HG03520 (cell line): Measurements from ENCODE around the gene BMP4.
"Not testable (repeated sequence)": the region's sequence is repeated elsewhere in the genome, so short reads cannot be mapped to it uniquely, and the experiment has no call there.

ENCODE experiments used
- ATAC-seq: cut with Tn5 transposase; IDR thresholded peaks from one replicate; pipeline ENCODE4 v1.9.1; 2021; ENCODE audit warnings: mild to moderate bottlenecking, moderate library complexity; ENCODE audit not compliant: unreplicated experiment

BMP4 gene

DNA sequence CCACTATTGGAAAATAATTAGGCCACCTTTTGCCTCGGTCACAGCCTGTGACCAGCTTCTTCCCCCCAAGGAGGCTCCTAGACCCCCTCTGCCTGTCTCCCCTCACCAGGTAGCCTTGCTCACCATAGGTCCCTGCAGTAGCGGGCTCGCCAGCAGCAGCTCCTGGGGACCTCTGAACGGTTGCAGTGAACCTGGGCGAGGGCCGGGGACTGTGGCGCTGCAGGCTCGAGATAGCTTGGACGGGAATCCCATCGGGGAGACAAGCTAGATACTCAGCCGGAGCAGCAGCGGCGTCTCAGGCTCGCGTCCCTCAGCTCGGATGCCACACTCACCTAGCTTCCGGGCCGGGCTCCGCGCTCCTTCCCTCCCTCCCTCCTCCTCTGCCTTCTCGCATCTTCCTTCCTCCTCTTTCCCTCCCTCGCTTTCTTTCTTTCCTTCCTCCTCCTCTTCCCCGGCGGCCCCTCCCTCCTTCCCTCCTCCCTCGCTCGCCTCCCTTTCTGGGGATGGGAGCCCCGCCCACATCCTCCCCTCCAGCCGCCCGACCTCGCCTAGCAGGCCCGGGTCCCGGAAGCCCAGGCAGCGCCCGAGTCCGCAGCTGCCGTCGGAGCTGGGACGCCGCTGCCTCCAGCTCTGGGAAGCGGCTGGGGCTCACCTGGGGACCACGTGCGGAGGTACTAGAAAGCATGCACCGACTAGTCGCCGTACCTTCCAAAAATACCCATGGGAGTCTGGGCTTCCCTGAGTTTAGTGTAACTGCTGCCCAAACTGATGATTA is at the start of gene BMP4:
TSS of gene BMP4 (minus strand) at position 399 of the 775 bp plus-strand sequence. CDS start 4,603 bp downstream, outside the sequence.
- ATAC-seq, result no peak

- ATAC-seq, result no peak
These were observed 46.4 kb upstream of the BMP4 start for GRCh38 chr14:54003064-54003463.

DNA sequence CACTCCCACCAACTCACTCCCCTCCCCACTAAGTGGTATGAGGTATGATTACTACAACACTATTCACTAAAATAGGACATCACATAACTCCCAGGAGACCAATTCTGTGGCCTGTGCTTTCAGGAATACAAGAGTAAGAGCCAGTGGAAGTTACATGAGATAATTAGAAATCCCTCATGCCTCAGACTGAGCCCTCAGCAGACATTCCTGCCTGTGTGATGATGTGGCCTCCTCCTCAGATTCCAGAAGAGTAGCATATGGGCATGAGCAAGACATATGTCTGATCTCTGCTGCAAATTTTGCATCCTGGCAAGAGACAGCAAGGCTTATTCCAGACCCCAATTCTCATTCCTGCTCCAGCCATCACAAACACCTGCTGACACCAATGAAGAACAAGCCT is 46.0 kb upstream of the BMP4 start:
- ATAC-seq, result no peak

DNA sequence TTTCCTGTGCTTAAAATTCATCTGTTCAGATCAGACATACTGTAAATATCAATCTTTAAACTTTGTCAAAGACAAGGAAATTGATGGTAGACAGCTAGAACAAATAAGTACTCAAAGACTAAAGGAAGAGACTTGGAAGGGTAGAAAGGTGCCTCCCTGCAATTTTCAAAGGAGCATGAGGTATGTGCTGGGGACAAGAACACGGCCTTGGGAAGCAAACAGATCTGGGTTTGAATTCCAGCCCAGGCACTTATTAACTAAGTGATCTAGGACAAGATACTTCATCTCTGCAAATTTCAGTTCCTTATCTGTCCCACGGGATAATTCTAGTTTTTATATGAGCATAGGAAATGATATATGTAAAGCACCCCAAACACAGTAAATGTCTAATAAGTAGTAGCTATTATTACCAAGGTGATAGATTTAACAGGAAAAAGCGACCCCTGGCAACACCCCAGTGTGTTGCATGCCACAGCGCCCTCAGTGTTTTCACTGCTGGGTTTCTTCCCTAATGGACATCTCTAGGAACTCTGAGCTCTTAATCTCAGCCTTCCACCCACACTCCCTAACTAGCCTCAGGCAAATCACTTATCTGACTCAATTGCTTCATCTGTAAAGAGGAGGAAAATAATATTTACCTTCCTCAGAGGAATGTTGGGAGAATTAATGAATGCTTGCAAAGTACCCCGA is 44.7 kb upstream of the BMP4 start:
- no peak for ATAC-seq

- no peak for ATAC-seq
These were observed 43.8 kb upstream of the BMP4 start for GRCh38 chr14:54000341-54000811.

DNA sequence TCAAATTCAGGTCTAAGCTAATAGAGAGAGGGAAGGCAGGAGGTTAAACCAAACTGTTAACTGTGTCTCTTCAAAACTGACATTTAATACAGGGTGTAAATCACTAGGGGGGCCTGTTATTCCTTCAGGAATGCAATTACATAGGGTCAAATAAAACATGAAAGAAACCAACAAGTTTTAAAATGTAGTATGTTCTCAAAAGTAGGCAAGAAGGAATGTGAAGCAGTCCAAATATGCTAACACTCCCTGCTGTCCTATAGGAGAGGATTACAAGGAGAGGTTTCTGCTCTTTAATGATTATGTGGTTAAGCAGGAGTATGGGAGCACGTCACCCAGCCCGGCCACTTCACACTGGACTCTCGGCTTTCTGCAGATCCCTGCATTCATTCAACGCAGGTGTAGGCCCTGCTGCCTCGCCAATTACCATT is 42.5 kb upstream of the BMP4 start:
- no peak for ATAC-seq

- no peak for ATAC-seq
These were observed 39.4 kb upstream of the BMP4 start for GRCh38 chr14:53996041-53996440.

GRCh38 chr14:53993920-53994607 is 37.4 kb upstream of the BMP4 start:
- no peak for ATAC-seq

DNA sequence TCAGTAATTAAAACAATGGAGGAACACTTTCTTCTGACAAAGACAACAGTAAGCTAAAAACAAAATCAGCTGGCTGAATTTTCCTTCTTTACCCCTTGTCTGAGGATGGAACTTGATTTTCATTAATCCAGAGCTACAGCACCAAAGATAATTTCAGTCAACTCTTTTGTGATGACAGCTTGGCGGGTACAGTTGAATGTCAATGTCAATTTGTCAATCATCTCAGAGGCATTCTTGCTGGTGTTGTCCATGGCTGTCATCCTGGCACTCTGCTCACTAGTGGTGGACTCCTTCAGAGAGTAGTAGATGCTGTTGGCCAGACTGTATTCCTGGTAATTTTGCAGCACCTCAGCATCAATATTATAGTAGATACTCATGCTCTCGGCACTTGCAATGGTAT is 34.4 kb upstream of the BMP4 start:
- no peak for ATAC-seq

DNA sequence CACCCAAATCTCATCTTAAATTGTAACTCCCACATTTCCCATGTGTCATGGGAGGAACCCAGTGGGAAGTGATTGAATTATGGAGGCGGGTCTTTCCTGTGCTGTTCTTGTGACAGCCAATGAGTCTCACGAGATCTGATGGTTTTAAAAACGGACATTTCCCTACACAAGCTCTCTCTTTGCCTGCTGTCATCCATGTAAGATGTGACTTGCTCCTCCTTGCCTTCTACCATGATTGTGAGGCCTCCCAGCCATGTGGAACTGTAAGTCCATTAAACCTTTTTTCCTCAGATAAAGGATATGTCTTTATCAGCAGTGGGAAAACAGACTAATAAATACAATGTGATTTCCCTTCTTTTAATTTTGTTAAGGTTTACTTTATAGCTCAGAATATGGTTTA is 30.1 kb upstream of the BMP4 start:
- not testable (repeated sequence) for ATAC-seq

DNA sequence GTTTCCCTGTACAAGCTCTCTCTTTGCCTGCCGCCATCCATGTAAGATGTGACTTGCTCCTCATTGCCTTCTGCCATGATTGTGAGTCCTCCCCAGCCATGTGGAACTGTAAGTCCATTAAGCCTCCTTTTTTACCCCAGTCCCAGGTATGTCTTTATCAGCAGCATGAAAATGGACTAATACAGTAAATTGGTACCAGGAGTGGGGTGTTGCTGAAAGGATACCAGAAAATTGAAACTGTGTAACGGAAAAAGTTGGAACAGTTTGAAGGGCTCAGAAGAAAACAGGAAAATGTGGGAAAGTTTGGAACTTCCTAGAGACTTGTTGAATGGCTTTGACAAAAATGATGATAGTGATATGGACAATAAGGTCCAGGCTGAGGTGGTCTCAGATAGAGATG is 28.3 kb upstream of the BMP4 start:
- ATAC-seq, result not testable (repeated sequence)

DNA sequence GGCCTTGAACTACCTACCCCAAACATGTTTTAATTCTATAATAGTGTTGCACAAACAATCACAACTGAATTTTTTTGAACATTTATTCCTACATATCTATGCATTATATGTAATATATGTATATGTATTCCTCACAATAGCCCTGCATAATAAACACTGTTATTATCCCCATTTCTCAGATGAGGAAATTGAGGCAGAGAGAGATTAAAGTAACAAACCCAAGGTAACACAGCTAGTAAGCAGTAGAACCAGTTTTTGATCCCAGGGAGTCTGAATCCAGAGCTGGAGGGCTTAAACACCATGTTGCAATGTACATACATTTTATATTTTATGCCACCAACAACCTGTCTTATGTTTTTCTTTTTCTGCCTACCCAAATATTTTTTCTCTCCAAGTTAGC is 26.5 kb upstream of the BMP4 start:
- ATAC-seq, result no peak

- no peak for ATAC-seq
These were observed 25.9 kb upstream of the BMP4 start for GRCh38 chr14:53982546-53982945.

GRCh38 chr14:53979747-53980642 is 23.4 kb upstream of the BMP4 start:
- ATAC-seq, result no peak

DNA sequence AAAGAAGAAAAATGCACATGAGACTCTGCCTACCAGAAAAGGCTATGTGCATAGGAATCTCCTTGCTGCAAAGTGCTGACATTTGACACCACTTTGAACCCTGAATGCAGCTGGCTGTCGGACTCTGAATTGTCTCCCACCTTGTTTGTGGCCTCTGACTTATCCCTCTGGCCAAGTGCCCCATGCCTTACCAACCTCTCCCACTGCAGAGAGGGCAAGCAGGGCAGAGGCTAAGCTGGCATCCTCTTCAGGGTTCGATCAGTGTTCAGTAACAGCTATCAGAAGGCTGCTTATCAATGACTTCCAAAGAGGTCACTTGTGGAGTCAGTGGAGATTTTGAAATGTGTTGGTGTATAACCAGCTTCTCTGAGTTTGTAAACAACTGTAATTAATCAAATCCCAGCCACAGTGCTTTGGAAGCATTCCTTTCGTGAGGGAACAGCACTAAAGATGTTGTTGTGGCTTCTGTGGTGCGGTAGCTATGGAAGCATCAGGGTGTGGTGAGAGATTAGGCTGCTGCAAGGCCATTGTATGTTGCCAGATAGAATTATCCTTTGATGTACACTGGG is 22.6 kb upstream of the BMP4 start:
- ATAC-seq, result no peak

DNA sequence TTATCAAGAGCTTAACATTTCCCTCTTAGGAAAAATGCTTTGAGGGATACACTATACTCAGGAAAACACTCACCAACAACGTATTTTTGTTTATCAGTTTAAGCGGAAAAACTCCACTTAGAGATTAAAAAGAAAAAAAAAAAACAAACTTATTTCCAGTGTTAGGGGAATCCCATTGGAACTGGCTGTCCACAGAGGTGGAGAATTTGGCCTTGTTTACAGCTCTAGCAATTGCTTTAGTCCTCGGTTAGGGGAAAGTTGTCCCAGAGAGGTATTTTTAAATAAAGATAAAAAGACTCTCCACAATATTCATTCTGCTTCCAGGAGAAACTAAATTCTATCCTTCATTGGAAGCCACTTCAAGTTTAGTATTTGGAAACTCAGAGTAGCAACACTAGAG is 21.6 kb upstream of the BMP4 start:
- no peak for ATAC-seq

DNA sequence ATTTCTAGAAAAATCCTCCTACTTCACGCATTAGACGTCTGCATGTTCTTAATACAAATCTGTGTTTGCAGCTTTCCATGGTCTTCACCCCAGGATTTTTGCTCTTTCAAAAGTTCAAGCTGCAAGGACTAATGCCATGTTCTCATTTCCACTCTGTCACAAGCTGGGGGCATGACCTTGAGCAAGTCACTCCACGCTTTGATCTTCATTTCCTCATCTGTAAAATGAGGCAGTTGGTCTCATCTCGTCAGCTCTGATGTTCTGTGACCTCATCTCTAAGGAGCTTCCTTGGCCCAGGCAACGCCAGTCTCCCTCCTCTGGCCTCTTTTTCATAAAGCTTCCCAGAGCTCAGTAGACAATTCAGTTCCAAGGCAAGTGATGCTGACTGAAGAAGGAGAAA is 18.8 kb upstream of the BMP4 start:
- no peak for ATAC-seq

DNA sequence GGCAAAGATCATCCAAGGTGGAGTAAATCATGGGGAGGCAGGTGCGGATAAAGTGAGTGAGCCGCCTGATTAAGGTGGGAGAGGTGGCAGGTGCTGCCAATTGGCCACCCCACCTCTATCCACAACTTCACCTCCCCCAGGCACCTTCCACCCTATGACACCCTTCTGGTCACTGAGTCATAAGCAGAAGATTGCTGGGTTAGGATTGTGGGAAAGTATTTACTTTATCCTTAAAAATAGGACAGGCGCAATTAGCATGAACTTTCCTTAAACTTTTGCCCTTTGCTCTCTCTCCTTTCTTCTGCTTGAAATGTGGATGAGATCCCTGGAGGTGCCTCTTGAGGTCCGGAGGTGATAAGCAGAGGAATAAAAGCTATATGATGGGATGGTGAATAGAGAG is 14.9 kb upstream of the BMP4 start:
- ATAC-seq, result no peak

- ATAC-seq, result no peak
These were observed 12.7 kb upstream of the BMP4 start for GRCh38 chr14:53969326-53969725.

GRCh38 chr14:53968726-53969125 is 12.1 kb upstream of the BMP4 start:
- no peak for ATAC-seq
